SK-N-SH (cell line): Measurements from ENCODE around the gene LSM7. TPM values are rescaled to one million over a fixed set of nuclear protein-coding genes. Genes with fewer than 3 reads are reported as not detected.

ENCODE experiments used
- CTCF ChIA-PET: fragments of 300-600, 350-600 bp; formaldehyde crosslinking; extraction: SDS; loops from one replicate; lab custom pipeline; 2021; lab: Yijun Ruan, JAX
- POLR2A ChIA-PET: fragments of 350-600 bp; sonication (Branson Sonifier 250); formaldehyde crosslinking; extraction: SDS; loops from one replicate; lab custom pipeline; 2020; ENCODE audit warnings: antibody characterized with exemption, inconsistent platforms; lab: Yijun Ruan, JAX
- DNase-seq: peaks from one replicate; pipeline ENCODE4 v3.0.0; 2012
- H2AFZ ChIP-seq: fragments of 200-600 bp; sonication (generic); 2 replicates; pipeline ENCODE4 v1.8.1; 2016; ENCODE audit warnings: antibody characterized with exemption, mild to moderate bottlenecking, low read depth
- H3F3A ChIP-seq: fragments of 200-600 bp; sonication (generic); replicated peaks from 2 replicates; pipeline ENCODE3; 2016; ENCODE audit warnings: antibody characterized with exemption, mild to moderate bottlenecking; ENCODE audit not compliant: insufficient read depth
- H3K27ac ChIP-seq, 2 experiments: fragments of 200-500 bp in 1 of 2; fragments of 200-600 bp in 1 of 2; sonication (Bioruptor generic) in 1 of 2; sonication (generic), shearing (Covaris generic) in 1 of 2; 2 replicates each; pipeline versions ENCODE4 v1.5.1 to v1.6.1; 2014 to 2016; ENCODE audit warnings: low read depth in 2 of 2, inconsistent platforms in 1 of 2, low read length in 1 of 2, mild to moderate bottlenecking in 1 of 2, mixed read lengths in 1 of 2
- H3K27me3 ChIP-seq: fragments of 200-600 bp; sonication (generic), shearing (Covaris generic); 2 replicates; pipeline ENCODE4 v1.6.1; 2016; ENCODE audit warnings: mixed run types; ENCODE audit not compliant: insufficient read depth
- H3K36me3 ChIP-seq, 2 experiments: fragments of 200-500 bp in 1 of 2; fragments of 200-600 bp in 1 of 2; sonication (Bioruptor generic) in 1 of 2; sonication (generic) in 1 of 2; replicated peaks in 1 of 2; 2 replicates each; pipeline versions ENCODE3 to v1.5.1; 2014 to 2016; ENCODE audit warnings: low read length in 1 of 2, mild to moderate bottlenecking in 1 of 2; ENCODE audit not compliant: insufficient read depth in 2 of 2, control insufficient read depth in 1 of 2
- H3K4me1 ChIP-seq, 2 experiments: fragments of 200-500 bp in 1 of 2; fragments of 200-600 bp in 1 of 2; sonication (Bioruptor generic) in 1 of 2; sonication (generic), shearing (Covaris generic) in 1 of 2; 2 replicates each; pipeline versions ENCODE4 v1.5.1 to v1.6.1; 2014 to 2016; ENCODE audit warnings: low read depth in 1 of 2, low read length in 1 of 2, mixed run types in 1 of 2; ENCODE audit not compliant: insufficient read depth in 2 of 2, control insufficient read depth in 1 of 2
- H3K4me2 ChIP-seq: fragments of 200-600 bp; sonication (generic), shearing (Covaris generic); 2 replicates; pipeline ENCODE4 v1.6.1; 2017; ENCODE audit warnings: mixed run types
- H3K4me3 ChIP-seq, 2 experiments: fragments of 200-500 bp in 1 of 2; fragments of 200-600 bp in 1 of 2; sonication (Bioruptor generic) in 1 of 2; sonication (generic), shearing (Covaris generic) in 1 of 2; 2 replicates each; pipeline versions ENCODE4 v1.5.1 to v1.8.1; 2014 to 2016; ENCODE audit warnings: low read depth in 2 of 2, inconsistent platforms in 1 of 2, low read length in 1 of 2, mild to moderate bottlenecking in 1 of 2, mixed read lengths in 1 of 2, moderate library complexity in 1 of 2
- H3K79me2 ChIP-seq: fragments of 200-600 bp; sonication (generic); 2 replicates; pipeline ENCODE4 v1.8.1; 2017; ENCODE audit warnings: mild to moderate bottlenecking; ENCODE audit not compliant: insufficient read depth
- H3K9ac ChIP-seq: fragments of 200-600 bp; sonication (generic); 2 replicates; pipeline ENCODE4 v1.6.1; 2017; ENCODE audit warnings: mixed run types
- H3K9me2 ChIP-seq: fragments of 200-600 bp; sonication (generic); 2 replicates; pipeline ENCODE4 v1.6.1; 2017; ENCODE audit warnings: mixed run types
- H3K9me3 ChIP-seq: fragments of 200-600 bp; sonication (generic); 2 replicates; pipeline ENCODE4 v1.6.1; 2017; ENCODE audit warnings: mixed run types, mild to moderate bottlenecking, moderate library complexity
- H4K20me1 ChIP-seq: fragments of 200-600 bp; sonication (generic); 2 replicates; pipeline ENCODE4 v1.6.1; 2017; ENCODE audit warnings: mild to moderate bottlenecking, mixed run types; ENCODE audit not compliant: insufficient read depth
- CTCF ChIP-seq: fragments of 200-600 bp; sonication (generic); IDR thresholded peaks from 2 replicates; pipeline ENCODE4 v1.6.1; 2017; ENCODE audit warnings: antibody characterized with exemption, mild to moderate bottlenecking, moderate library complexity
- ELF1 ChIP-seq: IDR thresholded peaks from 2 replicates; pipeline ENCODE4 v1.4.0; 2012
- EZH2phosphoT487 ChIP-seq: fragments of 200-600 bp; sonication (generic); IDR thresholded peaks from 2 replicates; pipeline ENCODE4 v1.6.1; 2017; ENCODE audit warnings: low read depth, mixed run types, mild to moderate bottlenecking, antibody characterized with exemption, moderate library complexity, borderline replicate concordance
- FOSL2 ChIP-seq: IDR thresholded peaks from 2 replicates; pipeline ENCODE4 v1.4.0; 2012; ENCODE audit warnings: low read depth, mild to moderate bottlenecking, moderate library complexity, borderline replicate concordance
- FOXJ3 ChIP-seq: sonication (generic); formaldehyde crosslinking; IDR thresholded peaks from 2 replicates; pipeline ENCODE4 v1.5.1; 2020; ENCODE audit warnings: mild to moderate bottlenecking, missing genetic modification reagents
- GABPA ChIP-seq: IDR thresholded peaks from 2 replicates; pipeline ENCODE4 v1.4.0; 2012; ENCODE audit warnings: low read depth, mild to moderate bottlenecking
- GATA2 ChIP-seq: sonication (generic); formaldehyde crosslinking; IDR thresholded peaks from 2 replicates; pipeline ENCODE4 v1.5.0; 2020; ENCODE audit warnings: mild to moderate bottlenecking, missing genetic modification reagents
- IRF3 ChIP-seq: fragments of 150-350 bp; IDR thresholded peaks from 2 replicates; pipeline ENCODE4 v1.6.1; 2016; ENCODE audit warnings: mild to moderate bottlenecking, low read depth, low read length
- MEF2A ChIP-seq: IDR thresholded peaks from 2 replicates; pipeline ENCODE4 v1.4.0; 2012; ENCODE audit warnings: low read depth, borderline replicate concordance
- MXI1 ChIP-seq: IDR thresholded peaks from 2 replicates; pipeline ENCODE4 v1.6.1; 2012; ENCODE audit warnings: mild to moderate bottlenecking, low read depth, low read length, improper control_type of control experiment
- NFIC ChIP-seq: IDR thresholded peaks from 2 replicates; pipeline ENCODE4 v1.4.0; 2012; ENCODE audit warnings: borderline replicate concordance
- NRF1 ChIP-seq: IDR thresholded peaks from 2 replicates; pipeline ENCODE4 v1.6.1; 2012; ENCODE audit warnings: low read depth, mild to moderate bottlenecking, low read length
- RAD21 ChIP-seq: IDR thresholded peaks from 2 replicates; pipeline ENCODE4 v1.6.1; 2012; ENCODE audit warnings: mild to moderate bottlenecking, low read length
- RCOR1 ChIP-seq: fragments of 150-350 bp; IDR thresholded peaks from 2 replicates; pipeline ENCODE4 v1.6.1; 2017; ENCODE audit warnings: antibody characterized with exemption, low read length
- RFX5 ChIP-seq: IDR thresholded peaks from 2 replicates; pipeline ENCODE4 v1.6.1; 2012; ENCODE audit warnings: mild to moderate bottlenecking, improper control_type of control experiment, low read length
- SIN3A ChIP-seq: IDR thresholded peaks from 2 replicates; pipeline ENCODE4 v1.6.1; 2012; ENCODE audit warnings: low read depth, mild to moderate bottlenecking, low read length, moderate library complexity, borderline replicate concordance
- SMC3 ChIP-seq: IDR thresholded peaks from 2 replicates; pipeline ENCODE4 v1.6.1; 2012; ENCODE audit warnings: low read depth, low read length, improper control_type of control experiment
- TEAD4 ChIP-seq: IDR thresholded peaks from 2 replicates; pipeline ENCODE4 v1.4.0; 2012; ENCODE audit warnings: mild to moderate bottlenecking, borderline replicate concordance; ENCODE audit not compliant: insufficient read depth
- USF1 ChIP-seq: IDR thresholded peaks from 2 replicates; pipeline ENCODE4 v1.4.0; 2012; ENCODE audit warnings: low read depth, borderline replicate concordance
- ZBTB33 ChIP-seq: IDR thresholded peaks from 2 replicates; pipeline ENCODE4 v1.4.0; 2012; ENCODE audit warnings: low read depth, borderline replicate concordance
- WGBS: methylation state at CpG from one replicate; pipeline ENCODE4 v1.1.6; 2017; ENCODE audit warnings: low lambda C conversion rate; 5-methylcytosine and 5-hydroxymethylcytosine counted together
- polyA plus RNA-seq, 3 experiments: library from polyadenylated mRNA; depleted of rRNA; stranded (reverse); fragments of >200 nt; gene quantifications; 2 replicates each; pipeline ENCODE4 v1.2.3, GENCODE V29; 2012

Gene LSM7
- polyA plus RNA-seq, 1 of the 3 experiments (the other 2 are of a cell fraction) = 1,193 TPM

GRCh38 chr19:2336528-2337328 is 8.3 kb upstream of the LSM7 start:
- Histone ChIP-seq H3K27me3 (no peaks in the 10 kb centered on the region), H2AFZ (no peak overlapping the region), H3F3A (peaks cover 18% of the 10 kb centered on the region), H4K20me1 (peaks cover 19% of the 10 kb centered on the region), H3K9ac (no peak overlapping the region), H3K4me2 (no peak overlapping the region), H3K27ac (no peak overlapping the region), H3K79me2 (peaks cover 41% of the 10 kb centered on the region), H3K9me3 (no peaks in the 10 kb centered on the region), H3K4me3 (no peak overlapping the region), H3K9me2 (no peaks in the 10 kb centered on the region), H3K36me3 (peaks cover 0 to 12% of the 10 kb centered on the region in 2 experiments), H3K4me1 (peaks cover 0 to 2% of the 10 kb centered on the region in 2 experiments; a peak in 1 of 4 replicates)
- TF ChIP-seq NFIC = no peak
- no peak for TF ChIP-seq SMC3
- TF ChIP-seq ELF1 = no peak
- no peak for TF ChIP-seq GATA2 (CRISPR knock-in tag)
- no peak for TF ChIP-seq RCOR1
- no peak for TF ChIP-seq SIN3A
- TF ChIP-seq RFX5 = no peak
- no peak for TF ChIP-seq TEAD4
- no peak for TF ChIP-seq GABPA
- TF ChIP-seq NRF1 = no peak
- no peak for TF ChIP-seq MEF2A
- no peak for TF ChIP-seq RAD21
- no peak for TF ChIP-seq CTCF
- TF ChIP-seq FOXJ3 (CRISPR knock-in tag) = no peak
- TF ChIP-seq USF1 = no peak
- TF ChIP-seq FOSL2 = no peak
- TF ChIP-seq IRF3 = no peak
- TF ChIP-seq MXI1 = no peak
- TF ChIP-seq ZBTB33 = no peak
- no peak for TF ChIP-seq EZH2phosphoT487
- no peak for DNase-seq
- ChIA-PET CTCF (interaction anchor here (2.4 kb wide), 1 partner anchor 20 kb away, joined by 12 read pairs; no protein-coding TSS in a partner anchor), POLR2A (no interaction called here)
- WGBS = 97% methylated on average over 23 of the region's 33 CpGs
